IMR-90 (cell line): ENCODE results near the gene SYP. TPM values are rescaled to one million over a fixed set of nuclear protein-coding genes. Genes with fewer than 3 reads are reported as not detected.

Experiments
- ATAC-seq: fragments of 200-7000 bp; cut with Tn5 transposase; 2 replicates; pipeline ENCODE4 v1.9.1; 2020; ENCODE audit warnings: low read depth, mild to moderate bottlenecking, moderate library complexity
- BruUV-seq: library from RNA; stranded (reverse); fragments of 400-500 nt; replicated peaks from 2 replicates; lab custom pipeline; 2021; lab: Mats Ljungman, UMichigan
- CTCF ChIA-PET: fragments of 300-600 bp; formaldehyde crosslinking; extraction: SDS; loops from one replicate; lab custom pipeline; 2021; ENCODE audit warnings: antibody characterized with exemption; lab: Yijun Ruan, JAX
- POLR2A ChIA-PET: fragments of 300-600 bp; sonication (Branson Sonifier 250); formaldehyde crosslinking; loops from one replicate; lab custom pipeline; 2022; ENCODE audit warnings: antibody characterized with exemption; ENCODE audit not compliant: unreplicated experiment; lab: Charles Lee
- DNase-seq: peaks from one replicate; pipeline ENCODE4 v3.0.0; 2013
- H2AFZ ChIP-seq: replicated peaks from 2 replicates; pipeline ENCODE3; 2013; ENCODE audit warnings: low read length, mild to moderate bottlenecking; ENCODE audit not compliant: poor library complexity
- H2AK5ac ChIP-seq: 2 replicates; pipeline ENCODE4 v1.6.1; 2013; ENCODE audit warnings: low read depth, low read length, inconsistent platforms
- H2AK9ac ChIP-seq: replicated peaks from 2 replicates; pipeline ENCODE3; 2013; ENCODE audit warnings: mild to moderate bottlenecking, low read depth, low read length, moderate library complexity; ENCODE audit not compliant: poor library complexity
- H2BK120ac ChIP-seq: 2 replicates; pipeline ENCODE4 v1.6.1; 2013; ENCODE audit warnings: low read depth, low read length, inconsistent platforms
- H2BK15ac ChIP-seq: 3 replicates; pipeline ENCODE4 v1.6.1; 2013; ENCODE audit warnings: low read depth, low read length, inconsistent platforms
- H2BK20ac ChIP-seq: 2 replicates; pipeline ENCODE4 v1.6.1; 2013; ENCODE audit warnings: low read depth, mild to moderate bottlenecking, inconsistent platforms, low read length, moderate library complexity
- H2BK5ac ChIP-seq: 2 replicates; pipeline ENCODE4 v1.6.1; 2013; ENCODE audit warnings: mild to moderate bottlenecking, low read depth, low read length, inconsistent platforms; ENCODE audit not compliant: poor library complexity, severe bottlenecking
- H3K14ac ChIP-seq: replicated peaks from 2 replicates; pipeline ENCODE4 v1.6.1; 2013; ENCODE audit warnings: low read depth, low read length, inconsistent platforms
- H3K18ac ChIP-seq: 2 replicates; pipeline ENCODE4 v1.6.1; 2013; ENCODE audit warnings: low read depth, low read length, control low read depth
- H3K23ac ChIP-seq: 2 replicates; pipeline ENCODE4 v1.6.1; 2013; ENCODE audit warnings: low read depth, low read length, inconsistent platforms
- H3K27ac ChIP-seq: 2 replicates; pipeline ENCODE4 v1.5.1; 2013; ENCODE audit warnings: mild to moderate bottlenecking, control low read depth, low read length; ENCODE audit not compliant: insufficient read depth
- H3K27me3 ChIP-seq: 2 replicates; pipeline ENCODE4 v1.6.1; 2013; ENCODE audit warnings: low read length; ENCODE audit not compliant: control insufficient read depth, insufficient read depth
- H3K36me3 ChIP-seq: 2 replicates; pipeline ENCODE4 v1.6.1; 2013; ENCODE audit warnings: low read length, mixed read lengths; ENCODE audit not compliant: control insufficient read depth, insufficient read depth
- H3K4ac ChIP-seq: 2 replicates; pipeline ENCODE4 v1.6.1; 2013; ENCODE audit warnings: low read depth, low read length, inconsistent platforms
- H3K4me1 ChIP-seq: 2 replicates; pipeline ENCODE4 v1.6.1; 2013; ENCODE audit warnings: low read length, mixed read lengths; ENCODE audit not compliant: control insufficient read depth, insufficient read depth
- H3K4me2 ChIP-seq: 2 replicates; pipeline ENCODE4 v1.6.1; 2013; ENCODE audit warnings: low read depth, mild to moderate bottlenecking, control low read depth, low read length, moderate library complexity
- H3K4me3 ChIP-seq: 2 replicates; pipeline ENCODE4 v1.5.1; 2013; ENCODE audit warnings: low read depth, mild to moderate bottlenecking, control low read depth, low read length, moderate library complexity; ENCODE audit not compliant: insufficient read depth
- H3K56ac ChIP-seq: 2 replicates; pipeline ENCODE4 v1.6.1; 2013; ENCODE audit warnings: low read length, inconsistent platforms; ENCODE audit not compliant: insufficient read depth; ENCODE audit errors: extremely low read depth
- H3K79me1 ChIP-seq, 2 experiments: 2 replicates each; pipeline ENCODE4 v1.6.1; 2013; ENCODE audit warnings: low read length in 2 of 2, inconsistent platforms in 1 of 2, low read depth in 1 of 2
- H3K9ac ChIP-seq: 2 replicates; pipeline ENCODE4 v1.6.1; 2013; ENCODE audit warnings: low read depth, low read length, control low read depth
- H3K9me1 ChIP-seq: 2 replicates; pipeline ENCODE4 v1.6.1; 2013; ENCODE audit warnings: low read length, inconsistent platforms; ENCODE audit not compliant: insufficient read depth
- H3K9me3 ChIP-seq: 2 replicates; pipeline ENCODE4 v1.6.1; 2013; ENCODE audit warnings: low read length; ENCODE audit not compliant: control insufficient read depth, insufficient read depth
- H4K20me1 ChIP-seq: 2 replicates; pipeline ENCODE4 v1.6.1; 2013; ENCODE audit warnings: low read length, inconsistent platforms; ENCODE audit not compliant: insufficient read depth
- H4K5ac ChIP-seq: 2 replicates; pipeline ENCODE4 v1.6.1; 2013; ENCODE audit warnings: mild to moderate bottlenecking, low read depth, low read length, control low read depth
- H4K8ac ChIP-seq, 2 experiments: 2 replicates each; pipeline ENCODE4 v1.6.1; 2013; ENCODE audit warnings: low read depth in 2 of 2, low read length in 2 of 2, control low read depth in 1 of 2, inconsistent platforms in 1 of 2
- H4K91ac ChIP-seq: 2 replicates; pipeline ENCODE4 v1.6.1; 2013; ENCODE audit warnings: low read depth, low read length, inconsistent platforms; ENCODE audit not compliant: insufficient read depth
- BHLHE40 ChIP-seq: fragments of 150-350 bp; IDR thresholded peaks from 2 replicates; pipeline ENCODE4 v1.6.1; 2016; ENCODE audit warnings: mild to moderate bottlenecking, low read depth, low read length
- CEBPB ChIP-seq: IDR thresholded peaks from 2 replicates; pipeline ENCODE4 v1.6.1; 2012; ENCODE audit warnings: low read depth, low read length, improper control_type of control experiment
- ELK1 ChIP-seq: fragments of 150-350 bp; IDR thresholded peaks from 2 replicates; pipeline ENCODE4 v1.6.1; 2016; ENCODE audit warnings: low read depth, mild to moderate bottlenecking, low read length, moderate library complexity, borderline replicate concordance
- FOS ChIP-seq: fragments of 150-350 bp; IDR thresholded peaks from 2 replicates; pipeline ENCODE4 v1.6.1; 2016; ENCODE audit warnings: low read depth, low read length
- MAFK ChIP-seq: IDR thresholded peaks from 2 replicates; pipeline ENCODE4 v1.6.1; 2012; ENCODE audit warnings: low read depth, low read length, improper control_type of control experiment
- MXI1 ChIP-seq: IDR thresholded peaks from 2 replicates; pipeline ENCODE4 v1.6.1; 2012; ENCODE audit warnings: low read depth, mild to moderate bottlenecking, low read length, moderate library complexity, borderline replicate concordance
- NFE2L2 ChIP-seq: fragments of 150-350 bp; IDR thresholded peaks from 2 replicates; pipeline ENCODE4 v1.6.1; 2016; ENCODE audit warnings: low read depth, mild to moderate bottlenecking, low read length
- POLR2A ChIP-seq: IDR thresholded peaks from 2 replicates; pipeline ENCODE4 v1.6.1; 2012; ENCODE audit warnings: mild to moderate bottlenecking, low read depth, low read length
- RAD21 ChIP-seq: IDR thresholded peaks from 2 replicates; pipeline ENCODE4 v1.6.1; 2012; ENCODE audit warnings: low read length, improper control_type of control experiment
- RCOR1 ChIP-seq: IDR thresholded peaks from 2 replicates; pipeline ENCODE4 v1.6.1; 2012; ENCODE audit warnings: mild to moderate bottlenecking, low read length, improper control_type of control experiment; ENCODE audit not compliant: insufficient replicate concordance
- RFX5 ChIP-seq: IDR thresholded peaks from 2 replicates; pipeline ENCODE4 v1.8.0; 2012; ENCODE audit warnings: low read depth, mild to moderate bottlenecking, low read length, moderate library complexity
- WGBS, 2 experiments: methylation state at CpG; one replicate each; pipeline versions ENCODE4 v1.1.5 to v1.1.7; 2013; ENCODE audit warnings: missing lambda C conversion rate in 2 of 2; ENCODE audit not compliant: insufficient read length in 1 of 2; ENCODE audit errors: extremely low coverage in 2 of 2; 5-methylcytosine and 5-hydroxymethylcytosine counted together
- dilution Hi-C: fragments of 300-500 bp; cut with HindIII; formaldehyde crosslinking; loops from one replicate; pipeline ENCODE4 v1.14.3; 2018; ENCODE audit warnings: low sequenced_read_pairs; ENCODE audit not compliant: unreplicated experiment
- in situ Hi-C: fragments of 300-500 bp; cut with MboI; formaldehyde crosslinking; loops from 3 replicates; pipeline ENCODE4 v1.14.3; 2019; ENCODE audit warnings: low sequenced_read_pairs, inconsistent platforms, mixed read lengths
- intact Hi-C: fragments of 100-400 bp; cut with micrococcal nuclease; formaldehyde crosslinking; loops from 2 replicates; pipeline ENCODE4 v1.10.0; 2022
- polyA plus RNA-seq, 3 experiments: library from polyadenylated mRNA; depleted of rRNA; stranded (reverse); fragments of >200 nt; gene quantifications; 2 replicates each; pipeline ENCODE4 v1.2.3, GENCODE V29; 2012; ENCODE audit warnings: low replicate concordance in 1 of 3
- total RNA-seq: library from RNA; depleted of rRNA; stranded (reverse); fragments of >200 nt; gene quantifications from 2 replicates; pipeline ENCODE4 v1.2.3, GENCODE V29; 2012

The SYP gene
- total and polyA plus RNA-seq, 2 of the 4 experiments (the other 2 are of a cell fraction), result under 0.01 to 0.05 TPM

DNA sequence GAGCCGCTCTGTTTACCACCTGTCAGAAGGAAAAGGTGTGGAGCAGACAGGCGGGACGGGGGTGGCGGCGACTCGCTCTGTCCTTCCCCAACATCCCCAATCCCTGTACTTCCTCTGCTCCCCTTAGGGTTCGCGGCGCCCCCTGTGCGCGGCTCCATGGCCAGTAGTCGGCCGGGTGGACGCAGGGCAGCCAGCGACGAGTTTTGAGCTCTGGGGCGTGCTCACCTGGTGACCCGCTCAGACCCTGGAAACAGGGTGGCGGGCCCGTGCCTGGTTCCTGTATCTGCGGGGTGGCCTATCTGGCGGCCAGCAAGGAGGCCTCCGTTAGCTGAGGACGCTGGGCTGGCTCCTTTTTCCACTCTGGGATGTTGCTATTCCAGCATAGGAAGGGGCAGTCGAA lies 42.8 kb downstream of the SYP start:
- H4K20me1 ChIP-seq, result no peaks in the 10 kb centered on the region
- ATAC-seq, result no peak
- H3K4me1 ChIP-seq, result peaks cover 6% of the 10 kb centered on the region
- DNase-seq, result no peak
- no peaks in the 10 kb centered on the region for H3K9me1 ChIP-seq
- H3K4me3 ChIP-seq, result no peak overlapping the region
- H3K4ac ChIP-seq, result no peak overlapping the region
- H2AK5ac ChIP-seq, result no peak overlapping the region
- H3K4me2 ChIP-seq, result no peak overlapping the region
- no peaks in the 10 kb centered on the region; the same call in 1 of the 2 replicates for H3K27me3 ChIP-seq
- no peak overlapping the region for H4K5ac ChIP-seq
- H2AK9ac ChIP-seq, result peak overlapping the region; percentile 28
- H3K23ac ChIP-seq, result no peak overlapping the region
- ChIA-PET POLR2A (interaction anchor here (0.5 kb wide), 1 partner anchor 54 kb away, joined by 12 read pairs; no protein-coding TSS in a partner anchor), CTCF (no interaction called here)
- dilution Hi-C loops, result no loop called here
- H3K9ac ChIP-seq, result no peak overlapping the region
- WGBS, 2 experiments, result 67% methylated on average over 11 of the region's 25 CpGs; no CpG with 5 or more reads in 1 of the 2 experiments
- TF ChIP-seq RCOR1, result no peak
- TF ChIP-seq RFX5, result no peak
- TF ChIP-seq NFE2L2, result no peak
- TF ChIP-seq FOS, result no peak
- no peak for TF ChIP-seq MXI1
- no peak for TF ChIP-seq POLR2A
- no peak for TF ChIP-seq RAD21
- TF ChIP-seq MAFK, result no peak
- TF ChIP-seq CEBPB, result no peak
- TF ChIP-seq ELK1, result no peak
- no peak for TF ChIP-seq BHLHE40
- no peak overlapping the region for H3K27ac ChIP-seq
- no TSS peak for BruUV-seq
- no peak overlapping the region for H3K18ac ChIP-seq
- no peak overlapping the region for H3K14ac ChIP-seq
- H4K91ac ChIP-seq, result no peak overlapping the region
- H2BK15ac ChIP-seq, result no peak overlapping the region
- no peak overlapping the region for H3K56ac ChIP-seq
- H3K9me3 ChIP-seq, result no peaks in the 10 kb centered on the region
- H3K79me1 ChIP-seq, result no peaks in the 10 kb centered on the region; a peak in 1 of 4 replicates
- in situ Hi-C loops, result no loop called here
- no peak overlapping the region for H2AFZ ChIP-seq
- H2BK20ac ChIP-seq, result no peak overlapping the region
- H2BK120ac ChIP-seq, result no peak overlapping the region
- H3K36me3 ChIP-seq, result no peaks in the 10 kb centered on the region
- H4K8ac ChIP-seq, result no peak overlapping the region
- intact Hi-C loops, result no loop called here
- no peak overlapping the region for H2BK5ac ChIP-seq
